T47D (cell line): ENCODE measurements around the gene SPAST.
"Not testable (repeated sequence)": the region's sequence is repeated elsewhere in the genome, so short reads cannot be mapped to it uniquely, and the experiment has no call there.

Source experiments
- DNase-seq, 2 experiments: peaks; one replicate each; pipeline versions ENCODE4 v3.0.0 to v3.0.0-alpha.2; 2011 to 2012; ENCODE audit warnings: low read depth in 1 of 2, low spot score in 1 of 2
- JUND ChIP-seq: IDR thresholded peaks from 2 replicates; pipeline ENCODE4 v1.6.1; 2012; ENCODE audit warnings: low read depth
- in situ Hi-C: cut with HindIII; loops from 2 replicates; pipeline ENCODE4 v1.10.0; 2016; ENCODE audit warnings: low sequenced_read_pairs, low pct_unique_long_range_greater_than_20kb

SPAST gene

DNA sequence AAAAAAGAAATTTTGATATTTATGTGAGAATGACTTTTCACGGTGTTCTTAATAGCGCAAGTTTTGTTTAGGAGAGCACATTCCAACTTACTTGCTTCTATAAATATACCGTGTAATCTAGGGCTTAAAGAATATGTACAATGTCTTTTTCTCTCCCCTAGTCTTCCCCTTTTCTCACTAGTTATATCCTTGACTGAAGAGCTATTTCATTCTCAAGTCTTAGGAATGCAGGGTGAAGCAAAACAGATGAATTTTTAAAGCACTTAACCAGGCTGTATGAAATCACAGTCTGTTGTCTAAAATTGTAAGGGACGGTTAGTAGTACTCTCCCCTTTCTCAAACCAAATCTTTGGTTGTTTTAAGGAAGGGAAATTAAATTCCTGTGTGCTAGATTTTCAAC is 72.7 kb downstream of the SPAST start:
- TF ChIP-seq JUND, result no peak
- in situ Hi-C loops, result no loop called here

DNA sequence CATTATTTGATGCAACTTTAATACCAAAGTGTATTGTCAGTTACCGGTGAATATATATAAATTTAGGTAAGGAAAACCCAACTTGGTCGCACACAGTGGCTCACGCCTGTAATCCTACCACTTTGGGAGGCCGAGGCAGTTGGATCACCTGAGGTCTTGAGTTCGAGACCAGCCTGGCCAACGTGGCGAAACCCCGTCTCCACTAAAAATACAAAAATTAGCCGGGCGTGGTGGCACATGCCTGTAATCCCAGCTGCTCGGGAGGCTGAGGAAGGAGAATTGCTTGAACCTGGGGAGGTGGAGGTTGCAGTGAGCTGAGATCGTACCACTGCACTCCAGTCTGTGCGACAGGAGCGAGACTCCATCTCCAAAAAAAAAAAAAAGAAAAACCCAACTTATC is 88.2 kb downstream of the SPAST start:
- in situ Hi-C loops, DNase-seq: not testable (repeated sequence)

More for the DNA sequence above, 72.7 kb downstream of the SPAST start:
- no peak for DNase-seq

DNA sequence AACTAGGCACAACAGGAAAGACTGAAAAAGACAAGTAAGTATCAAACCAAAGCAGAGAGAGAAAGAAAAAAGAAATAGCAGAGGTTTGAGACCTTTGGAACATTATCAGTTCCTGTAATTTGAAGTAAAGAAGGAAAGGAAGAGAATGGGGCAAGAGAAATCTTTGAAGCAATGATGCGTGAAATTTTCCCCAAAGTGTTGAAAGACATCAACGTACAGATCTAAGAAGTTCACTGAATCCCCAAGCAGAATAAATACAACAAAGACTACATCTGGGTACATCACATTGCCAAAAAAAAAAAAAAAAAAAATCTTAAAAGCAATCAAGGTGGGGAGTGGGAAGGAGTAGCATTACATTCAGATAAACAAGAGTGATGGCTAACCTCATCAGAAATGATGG is 96.3 kb downstream of the SPAST start:
- no peak for DNase-seq
- in situ Hi-C loops, result no loop called here
- no peak for TF ChIP-seq JUND

DNA sequence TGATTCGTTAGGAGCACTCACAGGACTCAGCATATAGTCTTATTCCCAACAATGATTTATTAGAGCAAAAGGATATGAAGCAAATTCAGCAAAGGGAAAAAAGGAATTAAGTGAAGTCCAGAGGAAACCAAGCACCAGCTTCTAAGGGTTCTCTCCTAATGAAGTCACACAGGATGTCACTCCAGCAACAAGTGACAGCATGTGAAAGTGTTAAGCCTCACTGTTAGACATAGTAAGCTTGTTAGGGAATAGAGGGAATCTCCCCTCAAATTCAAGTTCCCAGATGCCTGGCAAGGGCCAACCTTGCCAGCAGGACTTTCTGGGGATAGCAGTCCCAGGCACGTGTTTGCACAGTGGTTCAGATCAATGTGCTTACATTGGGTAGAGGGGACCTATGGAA is 97.9 kb downstream of the SPAST start:
- no peak for DNase-seq
- TF ChIP-seq JUND, result no peak
- in situ Hi-C loops, result no loop called here

DNA sequence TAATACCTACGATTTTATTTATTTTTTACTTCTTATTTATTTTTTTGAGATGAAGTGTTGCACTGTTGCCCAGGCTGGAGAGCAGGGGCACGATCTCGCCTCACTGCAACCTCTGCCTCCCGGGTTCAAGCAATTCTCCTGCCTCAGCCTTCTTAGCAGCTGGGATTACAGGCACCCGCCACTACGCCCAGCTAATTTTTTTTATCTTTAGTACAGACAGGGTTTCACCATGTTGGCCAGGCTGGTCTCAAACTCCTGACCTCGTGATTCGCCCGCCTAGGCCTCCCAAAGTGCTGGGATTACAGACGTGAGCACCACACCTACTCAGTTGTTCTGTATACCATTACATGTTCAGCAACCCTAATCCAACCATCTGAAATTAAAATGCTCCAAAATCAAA is 100.9 kb downstream of the SPAST start:
- in situ Hi-C loops, DNase-seq: not testable (repeated sequence)

DNA sequence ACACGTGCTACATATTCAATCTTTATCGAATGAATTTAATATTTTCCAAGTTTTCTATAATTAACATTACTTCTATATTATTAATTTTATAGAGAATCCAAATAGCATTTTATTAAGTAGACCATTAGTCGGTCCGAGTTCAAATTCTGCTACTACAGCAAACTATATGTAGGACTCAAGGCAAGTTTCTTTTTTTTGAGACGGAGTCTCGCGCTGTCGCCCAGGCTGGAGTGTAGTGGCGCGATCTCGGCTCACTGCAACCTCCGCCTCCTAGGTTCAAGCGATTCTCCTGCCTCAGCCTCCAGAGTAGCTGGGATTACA is 101.6 kb downstream of the SPAST start:
- DNase-seq, in situ Hi-C loops: not testable (repeated sequence)

DNA sequence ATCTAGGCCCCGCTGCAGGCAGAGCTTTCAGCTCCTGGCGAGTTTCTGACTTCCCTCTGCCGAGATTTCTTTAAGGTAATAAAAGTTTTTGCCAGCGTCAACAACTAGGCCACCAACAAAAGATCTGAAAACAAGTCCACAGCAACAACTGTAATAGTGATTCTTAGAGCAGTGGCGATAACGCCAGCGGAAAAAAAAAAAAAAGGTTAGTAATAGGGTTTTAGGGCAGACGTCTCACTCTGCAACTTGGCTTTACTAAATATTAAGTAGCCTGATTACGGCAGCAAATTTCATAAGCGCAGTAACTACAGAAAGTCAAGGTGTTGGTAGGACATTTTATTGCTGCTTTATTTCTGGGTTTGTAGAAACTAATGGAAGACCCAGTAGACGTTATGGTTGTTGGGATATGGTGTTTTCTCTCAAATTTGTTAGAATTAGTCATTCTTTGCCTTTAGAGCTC is 102.8 kb downstream of the SPAST start:
- in situ Hi-C loops, result no loop called here
- TF ChIP-seq JUND, result no peak
- no peak for DNase-seq

DNA sequence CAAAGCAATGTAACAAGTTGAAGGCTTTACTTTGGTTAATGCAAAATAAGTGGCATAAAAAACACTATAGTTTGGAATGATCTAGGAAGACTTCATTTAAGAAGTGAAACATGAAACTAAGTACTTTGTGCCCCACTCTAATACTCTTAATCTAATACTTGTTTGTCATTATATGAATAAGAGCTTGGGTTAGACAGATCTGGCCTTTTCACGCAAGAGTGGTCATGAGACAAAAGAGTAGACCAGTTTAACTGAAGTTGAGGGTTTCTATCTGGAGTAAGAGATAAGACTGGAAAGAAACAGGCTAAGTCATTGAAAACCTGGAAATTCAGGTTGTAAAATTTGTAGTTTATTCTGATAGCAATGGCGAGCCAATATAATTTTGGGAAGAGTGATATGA is 105.2 kb downstream of the SPAST start:
- in situ Hi-C loops, result no loop called here
- TF ChIP-seq JUND, result no peak
- no peak for DNase-seq

DNA sequence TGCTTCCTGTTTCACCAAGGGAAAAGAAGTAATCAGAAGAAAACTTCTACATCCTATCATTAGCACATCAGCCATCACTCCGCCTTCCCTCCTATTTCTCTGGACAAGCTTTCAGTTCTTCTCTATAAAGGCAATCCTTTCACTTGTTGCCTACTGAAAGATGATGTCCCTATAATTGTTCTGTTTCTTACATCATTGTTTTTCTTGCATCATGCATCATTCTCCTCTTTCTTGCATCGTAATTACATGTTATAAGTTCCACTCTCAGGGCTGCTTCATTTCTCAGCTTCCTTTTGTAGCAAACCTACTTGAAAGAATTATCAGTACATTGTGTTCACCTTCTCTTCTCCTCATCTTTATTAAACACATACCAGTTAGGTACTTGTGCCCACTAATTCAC is 109.5 kb downstream of the SPAST start:
- no peak for TF ChIP-seq JUND
- in situ Hi-C loops, result no loop called here
- DNase-seq, result no peak

DNA sequence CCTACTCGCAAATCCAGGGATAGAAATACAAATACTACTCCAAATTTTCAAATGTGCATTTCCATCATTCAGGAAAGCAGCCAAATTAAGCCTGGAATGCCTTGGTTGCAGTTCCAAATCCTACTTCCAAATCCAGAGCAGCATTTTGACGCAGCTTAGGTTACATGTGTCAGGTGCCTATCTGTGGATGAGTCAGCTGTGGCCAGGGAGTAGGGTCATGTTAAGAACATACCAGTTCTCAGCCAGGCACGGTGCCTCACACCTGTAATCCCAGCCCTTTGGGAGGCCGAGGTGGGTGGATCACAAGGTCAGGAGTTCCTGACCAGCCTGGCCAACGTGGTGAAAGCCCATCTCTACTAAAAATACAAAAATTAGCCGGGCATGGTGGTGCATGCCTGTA is 119.3 kb downstream of the SPAST start:
- in situ Hi-C loops, result no loop called here
- TF ChIP-seq JUND, result no peak
- DNase-seq, result no peak

DNA sequence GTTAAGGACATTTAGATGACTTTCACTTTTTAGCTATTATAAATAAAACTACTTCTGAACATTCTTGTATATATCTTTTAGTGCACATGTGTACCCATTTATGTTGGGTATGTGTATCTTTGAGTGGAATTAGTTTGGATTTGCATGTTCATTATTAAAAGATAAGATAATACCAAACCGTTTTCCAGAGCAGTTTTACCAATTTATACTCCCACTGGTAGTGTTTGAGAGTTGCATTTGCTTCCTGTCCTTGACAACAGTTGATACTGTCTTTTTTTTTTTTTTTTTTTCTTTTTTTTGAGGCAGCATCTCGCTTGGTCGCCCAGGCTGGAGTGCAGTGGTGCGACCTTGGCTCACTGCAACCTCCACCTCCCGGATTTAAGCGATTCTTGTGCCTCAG is 125.7 kb downstream of the SPAST start:
- DNase-seq, result no peak
- no peak for TF ChIP-seq JUND
- in situ Hi-C loops, result no loop called here

DNA sequence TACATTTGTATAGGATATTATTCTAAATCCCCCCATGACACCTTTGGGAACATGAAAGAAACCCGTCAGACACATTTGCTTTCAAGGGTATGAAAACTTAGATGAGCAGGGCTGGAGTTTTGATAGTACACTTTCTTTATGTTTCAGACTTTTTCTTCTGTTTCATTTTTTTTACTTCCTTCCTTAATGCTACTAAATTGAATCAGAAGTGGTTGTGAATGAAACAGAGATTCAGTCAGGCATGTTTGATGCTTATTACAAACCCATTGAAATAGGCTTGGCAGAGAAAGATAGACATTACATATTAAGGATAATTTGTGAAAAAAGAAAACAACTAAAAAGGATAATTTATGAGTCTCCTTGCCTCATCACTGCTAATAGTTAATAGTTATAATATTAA is 129.1 kb downstream of the SPAST start:
- in situ Hi-C loops, result no loop called here
- DNase-seq, result no peak
- TF ChIP-seq JUND, result no peak

DNA sequence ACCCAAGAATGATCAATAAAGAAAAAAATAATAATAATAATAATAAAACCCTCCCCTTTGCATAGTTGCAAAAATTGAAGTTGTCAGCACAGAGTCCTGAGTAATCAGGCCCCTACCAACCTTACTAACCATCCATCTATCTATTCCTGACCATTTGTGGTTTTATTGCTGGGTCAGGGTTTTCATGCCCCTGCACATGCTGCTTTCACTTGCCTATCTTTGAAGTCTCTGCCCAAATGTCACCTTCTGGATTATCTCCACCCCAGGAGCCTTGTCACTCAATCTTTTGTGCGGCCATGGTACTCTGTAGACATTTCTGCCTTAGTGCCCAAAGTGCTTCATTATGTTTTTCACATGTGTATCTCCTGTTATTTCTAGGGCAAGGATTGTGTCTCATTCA is 137.5 kb downstream of the SPAST start:
- in situ Hi-C loops, result no loop called here
- no peak for TF ChIP-seq JUND
- no peak for DNase-seq

DNA sequence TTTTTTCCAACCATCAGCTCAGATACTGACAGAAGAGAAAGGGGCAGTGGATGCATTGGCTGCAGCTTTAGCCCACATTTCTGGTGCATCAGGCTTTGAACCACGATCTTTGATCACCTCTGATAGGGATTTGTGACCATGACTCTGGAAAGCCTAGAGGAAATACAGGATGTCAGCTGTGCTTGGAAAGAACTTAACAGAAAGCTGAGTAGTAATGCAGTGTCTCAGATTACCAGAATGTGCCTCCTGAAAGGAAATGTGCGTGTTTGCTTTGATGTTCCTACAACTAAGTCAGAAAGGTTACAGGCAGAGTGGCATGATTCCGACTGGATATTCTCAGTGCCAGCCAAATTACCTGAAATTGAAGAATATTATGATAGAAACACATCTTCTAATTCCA is 140.1 kb downstream of the SPAST start:
- DNase-seq, in situ Hi-C loops: not testable (repeated sequence)
